GM13976 (cell line): ENCODE results near the gene ZNF169.
"Not testable (repeated sequence)": the region's sequence is repeated elsewhere in the genome, so short reads cannot be mapped to it uniquely, and the experiment has no call there.

Experiments used
- DNase-seq: peaks from one replicate; pipeline ENCODE4 v3.0.0; 2012; ENCODE audit warnings: low spot score
- CTCF ChIP-seq: IDR thresholded peaks from 2 replicates; pipeline ENCODE4 v1.5.1; 2012; ENCODE audit warnings: borderline replicate concordance, mild to moderate bottlenecking; ENCODE audit not compliant: insufficient read depth; ENCODE audit errors: extremely low read depth, missing control alignments, control extremely low read depth
- in situ Hi-C: fragments of 300-500 bp; cut with MboI; formaldehyde crosslinking; loops from one replicate; pipeline ENCODE4 v1.12.0; 2022; ENCODE audit warnings: low sequenced_read_pairs, mixed read lengths, inconsistent platforms; ENCODE audit not compliant: unreplicated experiment

The ZNF169 gene

GRCh38 chr9:94269264-94269663 lies 10.2 kb downstream of the ZNF169 start:
- TF ChIP-seq CTCF = no peak
- in situ Hi-C loops = no loop called here
- DNase-seq = no peak

- in situ Hi-C loops = no loop called here
- TF ChIP-seq CTCF = no peak
- DNase-seq = no peak
These were observed 10.9 kb downstream of the ZNF169 start for GRCh38 chr9:94270009-94270408.

- DNase-seq, in situ Hi-C loops: not testable (repeated sequence)
These were observed 17.9 kb downstream of the ZNF169 start for GRCh38 chr9:94277029-94277428.

- in situ Hi-C loops = no loop called here
- no peak for DNase-seq
- no peak for TF ChIP-seq CTCF
These were observed 18.9 kb downstream of the ZNF169 start for GRCh38 chr9:94277885-94278536.

GRCh38 chr9:94280409-94280989 lies 21.4 kb downstream of the ZNF169 start:
- no peak for DNase-seq
- in situ Hi-C loops = no loop called here
- no peak for TF ChIP-seq CTCF

GRCh38 chr9:94281101-94281500 lies 22.0 kb downstream of the ZNF169 start:
- DNase-seq = no peak
- no peak for TF ChIP-seq CTCF
- in situ Hi-C loops = no loop called here

- in situ Hi-C loops = no loop called here
- DNase-seq = no peak
- no peak for TF ChIP-seq CTCF
These were observed 27.0 kb downstream of the ZNF169 start for GRCh38 chr9:94286116-94286515.
